ENCODE measurements around the gene CROCC. TPM values are rescaled to one million over a fixed set of nuclear protein-coding genes. Genes with fewer than 3 reads are reported as not detected.

The CROCC gene
- polyA plus RNA-seq (2012; rRNA removed): 31.9 and 39.1 TPM in 2 replicates
- polyA plus RNA-seq (2012; cell fraction: cytosol; rRNA removed): 9.8 and 16.8 TPM in 2 replicates
- 204 and 314 TPM in 2 replicates for polyA plus RNA-seq (2012; cell fraction: nucleus; rRNA removed)

- no peak within 1 kb of the TSS; the same call in 1 of the 2 replicates for H2AFZ ChIP-seq (ENCODE audit: low read depth)
- peak; percentile 93 for DNase-seq
- H3K4me3 ChIP-seq (ENCODE audit: low read depth in 2 of 2, low read length in 1 of 2): peak within 1 kb of the TSS; percentile 14 to 47; a peak in 3 of 4 replicates
- no peaks in the 10 kb centered on the region for H3F3A ChIP-seq (replicated peaks; ENCODE audit: insufficient read depth)
- H3K4me2 ChIP-seq: peak within 1 kb of the TSS; percentile 59
- H3K9me3 ChIP-seq: no peaks in the 10 kb centered on the region
- peaks cover 6 to 24% of the 10 kb centered on the region in 2 experiments; a peak in 2 of 4 replicates for H3K4me1 ChIP-seq (ENCODE audit: control insufficient read depth in 1 of 2, insufficient read depth in 2 of 2, low read depth in 1 of 2, low read length in 1 of 2)
- ChIA-PET POLR2A (interaction anchor here (0.8 kb wide), 1 partner anchor 16 kb away, joined by 6 read pairs; no protein-coding TSS in a partner anchor), CTCF (interaction anchor here (0.7 to 2.2 kb wide), 7 partner anchors 9 to 300 kb away, joined by 3 to 6 read pairs (median 5); no protein-coding TSS in a partner anchor)
- peak within 1 kb of the TSS in 1 of 2 experiments; percentile 48; a peak in 2 of 4 replicates for H3K27ac ChIP-seq (ENCODE audit: low read depth in 2 of 2, low read length in 1 of 2)
- H3K9me2 ChIP-seq: no peaks in the 10 kb centered on the region
- H3K36me3 ChIP-seq (replicated peaks in 1 of 2; ENCODE audit: control insufficient read depth in 1 of 2, insufficient read depth in 2 of 2, low read length in 1 of 2): no peaks in the 10 kb centered on the region
- no peak within 1 kb of the TSS for H3K9ac ChIP-seq
- no peaks in the 10 kb centered on the region for H3K27me3 ChIP-seq (ENCODE audit: insufficient read depth)
- WGBS (ENCODE audit: low lambda C conversion rate): 35% methylated on average over 17 of the region's 17 CpGs
- no peaks in the 10 kb centered on the region for H4K20me1 ChIP-seq (ENCODE audit: insufficient read depth)
- no peaks in the 10 kb centered on the region for H3K79me2 ChIP-seq (ENCODE audit: insufficient read depth)
- TF ChIP-seq EZH2phosphoT487 (IDR thresholded peaks at IDR 0.05; ENCODE audit: borderline replicate concordance, low read depth) (no peak), TEAD4 (IDR thresholded peaks at IDR 0.05; ENCODE audit: borderline replicate concordance, insufficient read depth) (no peak), CTCF (IDR thresholded peaks at IDR 0.05) (peak; percentile 10; the same call in 1 of the 2 replicates), ZBTB33 (IDR thresholded peaks at IDR 0.05; ENCODE audit: borderline replicate concordance, low read depth) (no peak), REST (IDR thresholded peaks at IDR 0.05; ENCODE audit: low read depth, low read length) (no peak), USF2 (IDR thresholded peaks at IDR 0.05; ENCODE audit: borderline replicate concordance, low read depth, low read length) (peak; percentile 71; the same call in 1 of the 2 replicates), FOXM1 (IDR thresholded peaks at IDR 0.05; ENCODE audit: low read depth) (no peak), CHD2 (IDR thresholded peaks at IDR 0.05; ENCODE audit: low read length, partially characterized antibody) (peak; percentile 20), TCF12 (IDR thresholded peaks at IDR 0.05) (no peak), MAX (IDR thresholded peaks at IDR 0.05; ENCODE audit: low read depth) (no peak; the same call in 1 of the 2 replicates), PBX3 (IDR thresholded peaks at IDR 0.05) (no peak), MXI1 (IDR thresholded peaks at IDR 0.05; ENCODE audit: low read depth, low read length) (peak; percentile 96), SIN3A (IDR thresholded peaks at IDR 0.05; ENCODE audit: borderline replicate concordance, low read depth, low read length) (no peak), JUND (IDR thresholded peaks at IDR 0.05) (no peak), FOSL2 (IDR thresholded peaks at IDR 0.05; ENCODE audit: borderline replicate concordance, low read depth) (no peak), RXRA (IDR thresholded peaks at IDR 0.05; ENCODE audit: borderline replicate concordance, low read depth) (no peak), RCOR1 (IDR thresholded peaks at IDR 0.05; ENCODE audit: low read length) (no peak), USF1 (IDR thresholded peaks at IDR 0.05; ENCODE audit: borderline replicate concordance, low read depth) (peak; percentile 89), RAD21 (IDR thresholded peaks at IDR 0.05; ENCODE audit: low read length) (peak; percentile 34)
Measured at GRCh38 chr1:16921391-16922185, at the start of gene CROCC. TSS of gene CROCC (plus strand) at chr1:16921931. CDS start at chr1:16922019, 88 bp downstream.
